ENCODE data around the gene KCNA2.

The KCNA2 gene

GRCh38 chr1:110602466-110602865 lies 3.7 kb downstream of the KCNA2 start:
- DNase-seq (ENCODE audit: low read depth in 2 of 2): no peak

- DNase-seq (ENCODE audit: low read depth in 2 of 2): no peak
Observed at GRCh38 chr1:110601332-110601731, 4.8 kb downstream of the KCNA2 start.

- no peak for DNase-seq (ENCODE audit: low read depth in 2 of 2)
Observed at GRCh38 chr1:110600716-110601115, 5.4 kb downstream of the KCNA2 start.

- DNase-seq (ENCODE audit: low read depth in 2 of 2): no peak
Observed at GRCh38 chr1:110597966-110598365, 8.2 kb downstream of the KCNA2 start.

- no peak for DNase-seq (ENCODE audit: low read depth in 2 of 2)
Observed at GRCh38 chr1:110596312-110596711, 9.8 kb downstream of the KCNA2 start.

- DNase-seq (ENCODE audit: low read depth in 2 of 2): no peak
Observed at GRCh38 chr1:110595353-110595710, 10.8 kb downstream of the KCNA2 start.

GRCh38 chr1:110594456-110595352 lies 11.5 kb downstream of the KCNA2 start:
- no peak for DNase-seq (ENCODE audit: low read depth in 2 of 2)

GRCh38 chr1:110593902-110594301 lies 12.3 kb downstream of the KCNA2 start:
- no peak for DNase-seq (ENCODE audit: low read depth in 2 of 2)

GRCh38 chr1:110591956-110592355 lies 14.2 kb downstream of the KCNA2 start:
- DNase-seq (ENCODE audit: low read depth in 2 of 2): no peak

GRCh38 chr1:110588991-110589390 lies 17.2 kb downstream of the KCNA2 start:
- DNase-seq (ENCODE audit: low read depth in 2 of 2): no peak

GRCh38 chr1:110588486-110588885 lies 17.7 kb downstream of the KCNA2 start:
- DNase-seq (ENCODE audit: low read depth in 2 of 2): no peak

GRCh38 chr1:110587906-110588305 lies 18.3 kb downstream of the KCNA2 start:
- no peak for DNase-seq (ENCODE audit: low read depth in 2 of 2)

GRCh38 chr1:110585481-110585880 lies 20.7 kb downstream of the KCNA2 start:
- no peak for DNase-seq (ENCODE audit: low read depth in 2 of 2)

GRCh38 chr1:110584045-110584444 lies 22.1 kb downstream of the KCNA2 start:
- DNase-seq (ENCODE audit: low read depth in 2 of 2): no peak

- no peak for DNase-seq (ENCODE audit: low read depth in 2 of 2)
Observed at GRCh38 chr1:110583505-110583904, 22.7 kb downstream of the KCNA2 start.

- no peak for DNase-seq (ENCODE audit: low read depth in 2 of 2)
Observed at GRCh38 chr1:110582378-110582777, 23.8 kb downstream of the KCNA2 start.

- no peak for DNase-seq (ENCODE audit: low read depth in 2 of 2)
Observed at GRCh38 chr1:110581682-110582145, 24.4 kb downstream of the KCNA2 start.

- DNase-seq (ENCODE audit: low read depth in 2 of 2): no peak
Observed at GRCh38 chr1:110580244-110580643, 25.9 kb downstream of the KCNA2 start.

- no peak for DNase-seq (ENCODE audit: low read depth in 2 of 2)
Observed at GRCh38 chr1:110579460-110579859, 26.7 kb downstream of the KCNA2 start.

- no peak for DNase-seq (ENCODE audit: low read depth in 2 of 2)
Observed at GRCh38 chr1:110576441-110576840, 29.7 kb downstream of the KCNA2 start.

GRCh38 chr1:110573314-110573713 lies 32.8 kb downstream of the KCNA2 start:
- DNase-seq (ENCODE audit: low read depth in 2 of 2): no peak

GRCh38 chr1:110572751-110573150 lies 33.4 kb downstream of the KCNA2 start:
- DNase-seq (ENCODE audit: low read depth in 2 of 2): no peak

GRCh38 chr1:110570901-110571300 lies 35.3 kb downstream of the KCNA2 start:
- DNase-seq (ENCODE audit: low read depth in 2 of 2): no peak

- DNase-seq (ENCODE audit: low read depth in 2 of 2): no peak
Observed at GRCh38 chr1:110570307-110570706, 35.9 kb downstream of the KCNA2 start.

Measured in fibroblast of skin of left quadriceps (primary cell).